GM19025 (cell line): Measurements from ENCODE around the gene ADGRL3.
"Not testable (repeated sequence)": the region's sequence is repeated elsewhere in the genome, so short reads cannot be mapped to it uniquely, and the experiment has no call there.

Experiments used
- ATAC-seq: cut with Tn5 transposase; IDR thresholded peaks from one replicate; pipeline ENCODE4 v1.9.1; 2021; ENCODE audit warnings: mild to moderate bottlenecking, low read depth, moderate library complexity; ENCODE audit not compliant: unreplicated experiment

The ADGRL3 gene

DNA sequence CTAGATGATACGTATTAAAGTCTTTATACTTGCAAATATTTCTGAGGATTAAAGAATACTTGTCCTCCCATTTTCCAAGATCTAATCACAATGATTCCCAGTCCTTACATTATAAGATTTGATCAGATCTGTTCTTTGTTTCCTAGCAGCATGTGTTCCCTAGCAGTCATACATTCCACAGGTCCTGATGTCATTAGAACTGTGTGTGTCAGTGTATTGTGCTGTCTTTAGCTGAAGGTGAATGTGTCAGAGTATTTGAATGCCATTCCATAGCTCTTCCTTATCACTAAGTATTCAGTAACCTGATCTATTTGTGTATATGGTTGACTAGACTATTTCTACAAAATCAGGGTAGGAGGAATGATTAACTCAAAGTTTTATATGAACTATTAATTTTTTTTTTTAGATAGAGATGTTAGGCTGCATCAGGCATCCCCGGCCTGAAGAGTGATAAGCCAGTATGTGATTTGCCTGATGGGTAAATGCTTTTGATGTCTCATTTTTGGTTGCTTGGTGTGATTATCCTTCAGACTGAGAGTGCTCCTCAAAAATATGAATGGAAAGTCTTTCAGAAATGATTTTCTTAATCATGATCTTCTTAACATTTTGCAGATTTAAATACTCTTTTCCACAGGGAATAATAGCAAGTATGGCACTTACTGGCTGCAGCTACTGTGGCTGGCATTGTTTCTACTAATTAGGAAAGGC, 4.4 kb downstream of the ADGRL3 start:
- no peak for ATAC-seq

DNA sequence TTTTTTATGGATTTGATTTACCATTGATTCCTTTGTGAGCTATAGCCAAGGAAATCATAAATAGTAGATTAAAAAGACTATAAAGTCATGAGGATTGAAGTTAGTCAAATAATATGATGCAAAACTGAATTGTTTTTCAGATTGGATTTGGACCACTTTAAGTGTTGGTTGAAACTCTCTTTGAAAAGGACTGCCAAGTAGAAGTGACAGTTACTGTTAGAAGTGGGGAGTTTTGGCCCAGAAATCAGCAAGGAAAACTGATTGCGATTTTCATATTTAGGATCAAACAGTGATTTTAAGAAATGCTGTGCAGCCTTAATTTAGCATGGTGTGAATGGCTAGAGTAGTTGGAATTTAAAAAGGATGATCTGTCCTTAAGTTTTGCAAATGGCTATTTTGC, 4.9 kb downstream of the ADGRL3 start:
- ATAC-seq, result no peak

DNA sequence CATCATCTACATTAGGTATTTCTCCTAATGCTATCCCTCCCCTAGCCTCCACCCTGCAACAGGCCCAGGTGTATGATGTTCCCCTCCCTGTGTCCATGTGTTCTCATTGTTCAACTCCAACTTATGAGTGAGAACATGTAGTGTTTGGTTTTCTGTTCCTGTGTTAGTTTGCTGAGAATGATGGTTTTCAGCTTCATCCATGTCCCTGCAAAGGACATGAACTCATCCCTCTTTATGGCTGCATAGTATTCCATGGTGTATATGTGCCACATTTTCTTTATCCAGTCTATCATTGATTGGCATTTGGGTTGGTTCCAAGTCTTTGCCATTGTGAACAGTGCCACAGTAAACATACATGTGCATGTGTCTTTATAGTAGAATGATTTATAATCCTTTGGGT, 7.0 kb downstream of the ADGRL3 start:
- not testable (repeated sequence) for ATAC-seq

DNA sequence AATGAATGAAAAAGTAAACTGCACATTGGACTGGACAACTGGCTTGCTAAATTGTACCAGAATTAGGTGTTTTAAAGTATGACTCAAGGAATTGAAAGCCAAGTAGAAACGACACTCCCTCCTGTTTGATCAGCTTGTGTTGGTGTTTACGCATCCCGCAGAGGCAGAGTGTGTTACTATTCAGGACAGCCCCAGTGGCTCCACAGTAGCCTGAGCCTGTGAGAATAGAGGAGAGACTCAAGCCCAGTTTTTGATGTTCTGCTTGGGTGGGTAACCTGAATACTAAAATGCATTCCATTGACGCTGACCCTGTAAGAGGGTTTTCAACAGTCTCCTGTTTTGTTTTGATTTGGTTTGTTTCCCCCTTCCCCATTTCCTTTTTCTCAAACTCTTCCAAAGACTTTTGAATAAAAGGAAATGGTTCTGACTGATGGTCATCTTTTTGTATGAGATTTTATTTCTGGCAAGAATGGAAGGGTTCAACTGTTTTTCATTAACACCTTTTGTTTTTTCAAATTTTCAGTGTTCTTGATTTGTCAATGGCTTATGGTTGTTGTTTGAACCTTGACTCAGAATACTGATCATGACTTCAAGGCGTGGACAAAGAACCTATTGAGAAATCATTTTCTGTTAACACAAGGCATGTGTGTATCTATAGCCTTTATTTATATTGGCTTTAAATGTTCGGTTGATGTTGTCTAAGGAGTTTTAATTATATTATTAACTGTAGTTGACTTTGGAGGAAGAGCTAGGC, 10.2 kb downstream of the ADGRL3 start:
- ATAC-seq, result no peak

DNA sequence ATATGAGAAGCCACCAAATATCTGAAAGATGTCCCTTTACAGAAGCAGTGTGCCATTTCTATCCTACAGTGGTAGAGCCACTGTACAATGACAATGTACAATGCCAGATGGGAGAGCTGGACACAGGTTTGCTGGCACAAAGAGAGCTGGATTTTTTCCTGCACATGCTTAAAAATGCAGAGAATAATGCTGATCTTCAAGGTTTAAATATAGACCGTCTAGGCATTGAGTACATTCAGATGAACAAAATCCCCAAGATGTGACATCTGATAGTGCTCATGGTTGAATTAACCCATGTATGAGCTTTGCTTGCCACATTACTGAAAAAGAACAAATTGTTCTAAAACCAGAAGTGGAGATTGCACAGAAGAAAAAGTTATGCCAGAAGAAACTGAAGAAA, 11.7 kb downstream of the ADGRL3 start:
- ATAC-seq, result no peak

DNA sequence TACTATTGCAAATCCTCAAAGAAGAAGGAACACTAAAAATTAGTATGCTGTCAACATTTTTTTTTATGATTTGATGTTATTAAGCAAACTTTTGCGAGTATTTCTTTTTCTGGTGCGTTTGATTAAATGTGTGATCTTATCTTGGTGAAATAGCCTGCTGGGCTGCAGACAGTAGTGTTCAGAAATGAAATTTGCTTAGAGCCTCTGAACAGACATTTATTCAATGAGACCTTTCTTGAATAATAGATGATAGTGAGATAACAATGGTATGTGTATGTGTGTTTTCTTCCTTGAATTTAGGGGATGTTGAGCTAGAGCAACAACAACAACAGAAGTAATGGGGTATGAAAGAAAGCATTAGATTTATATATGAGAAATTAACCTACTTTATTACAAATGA, 12.7 kb downstream of the ADGRL3 start:
- ATAC-seq, result no peak

DNA sequence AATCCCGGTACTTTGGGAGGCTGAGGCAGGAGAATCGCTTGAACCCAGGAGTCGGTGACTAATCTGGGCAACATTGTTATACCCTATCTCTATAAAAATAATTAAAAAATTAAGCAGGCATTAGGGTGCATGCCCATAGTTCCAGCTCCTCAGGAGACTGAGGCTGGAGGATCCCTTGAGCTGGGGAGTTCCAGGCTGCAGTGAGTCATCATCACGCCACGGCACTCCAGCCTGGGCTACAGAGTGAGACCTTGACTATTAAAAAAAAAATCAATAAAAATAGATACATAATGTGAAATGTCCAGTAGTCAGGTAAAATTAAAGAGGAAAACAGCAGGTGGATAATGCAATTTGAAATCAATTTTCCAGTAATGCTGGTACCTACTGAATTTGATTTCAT, 14.6 kb downstream of the ADGRL3 start:
- no peak for ATAC-seq

DNA sequence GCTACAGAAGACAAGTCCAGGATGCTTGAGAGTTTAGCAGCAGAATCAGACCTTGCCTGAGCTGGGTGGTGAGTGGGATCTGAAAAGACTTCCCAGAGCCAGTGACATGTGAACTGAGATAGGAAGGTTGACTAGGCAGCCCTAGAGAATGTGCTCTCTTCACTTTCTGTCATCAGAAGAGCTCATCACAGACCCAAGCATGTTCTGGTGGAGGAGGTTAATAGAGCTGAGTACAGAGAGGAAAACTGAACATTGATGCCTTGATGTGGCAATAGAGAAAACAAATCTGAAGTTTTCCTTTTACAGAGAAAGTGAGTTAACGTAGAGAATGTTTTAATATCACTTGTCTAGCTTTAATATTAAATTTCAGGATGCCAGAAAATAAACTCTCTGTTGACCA, 17.1 kb downstream of the ADGRL3 start:
- no peak for ATAC-seq

DNA sequence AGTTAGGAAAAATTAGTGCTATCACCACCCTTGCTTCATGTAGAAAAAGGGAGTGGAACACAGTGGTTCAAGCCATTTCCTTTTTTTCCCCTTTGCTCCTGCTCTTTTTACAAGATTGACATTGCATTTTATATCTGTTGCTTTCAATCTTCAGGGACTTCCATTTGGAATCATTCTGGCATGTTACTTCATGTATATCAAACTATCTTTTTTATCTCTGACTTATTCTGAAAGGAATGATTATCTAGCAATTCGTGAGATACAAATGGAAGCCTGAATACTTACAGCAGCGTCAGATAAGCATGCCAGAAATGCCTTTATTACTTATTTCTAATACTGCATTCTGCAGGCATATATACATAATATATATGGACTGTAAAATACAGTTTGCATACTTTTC, 20.4 kb downstream of the ADGRL3 start:
- ATAC-seq, result no peak

DNA sequence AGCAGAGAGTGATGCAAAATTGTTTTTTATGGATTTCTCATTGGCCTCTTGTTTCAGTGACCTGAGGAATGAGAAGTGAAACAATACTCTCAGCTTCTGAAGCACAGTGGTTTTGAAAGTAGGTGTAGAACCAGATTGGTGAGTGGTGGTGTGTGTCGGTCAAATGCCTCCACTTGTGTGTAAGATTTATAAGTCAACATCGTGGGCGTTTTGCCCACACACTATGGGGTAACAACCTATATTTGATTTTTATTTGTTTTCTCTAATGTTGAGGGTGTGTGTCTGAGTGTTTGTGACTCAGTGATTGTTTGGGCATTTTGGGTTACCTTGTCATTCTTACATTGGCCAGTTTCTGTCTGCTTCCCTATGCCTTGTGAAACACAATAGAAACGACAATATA, 23.3 kb downstream of the ADGRL3 start:
- no peak for ATAC-seq

DNA sequence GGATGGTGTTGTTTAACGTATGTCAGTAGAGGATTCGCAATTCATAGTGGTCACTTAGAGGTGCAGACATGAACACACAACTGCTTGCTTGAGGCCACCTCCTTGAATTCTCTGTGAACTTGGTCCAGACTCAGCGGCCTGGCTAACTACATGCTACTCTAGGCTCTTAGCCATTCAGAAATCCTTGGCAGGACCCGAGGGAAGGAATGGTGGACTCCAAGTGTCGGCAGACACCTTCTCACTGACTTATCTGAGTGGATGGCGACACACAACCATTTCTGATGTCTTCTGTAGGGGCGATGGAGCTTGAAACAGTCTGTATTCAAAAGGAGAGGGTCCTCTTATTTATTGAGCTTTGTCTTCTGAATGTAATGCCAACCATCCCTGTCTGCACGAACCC, 24.4 kb downstream of the ADGRL3 start:
- no peak for ATAC-seq

DNA sequence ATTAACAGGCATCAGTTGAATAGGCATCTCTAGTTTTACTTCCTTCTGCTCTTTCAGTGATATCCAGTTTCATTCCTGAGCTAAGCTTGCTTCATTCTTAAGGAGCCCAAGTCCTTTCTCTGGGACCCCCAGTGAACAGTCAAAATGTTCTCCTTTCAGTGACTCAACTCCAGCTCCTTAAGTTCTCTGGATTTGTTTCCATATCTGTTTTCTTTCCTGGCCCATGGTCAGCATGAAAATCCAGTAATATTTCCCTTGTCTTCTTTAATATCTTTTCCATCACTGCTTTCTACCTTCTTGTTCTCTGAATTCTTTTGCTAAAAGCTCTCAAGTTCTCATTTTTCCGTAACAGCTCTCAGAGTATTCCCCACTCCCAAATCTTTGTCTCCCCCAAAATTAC, 25.5 kb downstream of the ADGRL3 start:
- no peak for ATAC-seq

DNA sequence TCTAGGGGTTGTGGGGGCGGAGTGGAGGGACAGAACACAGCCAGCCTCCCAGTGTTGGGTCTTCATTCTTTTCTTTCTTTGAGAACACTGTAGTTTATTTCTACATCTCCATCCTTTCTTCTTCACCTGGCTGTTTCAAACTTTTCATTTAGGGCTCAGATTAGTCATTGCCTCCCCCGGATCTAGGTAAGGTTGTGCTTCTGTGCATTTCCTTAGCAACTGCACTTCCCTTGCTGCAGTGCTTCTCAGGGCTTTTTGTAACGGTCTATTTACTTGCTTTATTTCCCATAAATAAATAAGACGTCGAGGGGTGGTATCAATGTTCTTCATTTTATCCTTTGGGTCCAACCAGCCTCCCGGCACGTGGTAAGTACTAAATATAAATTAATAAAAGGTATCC, 31.3 kb downstream of the ADGRL3 start:
- ATAC-seq, result no peak

DNA sequence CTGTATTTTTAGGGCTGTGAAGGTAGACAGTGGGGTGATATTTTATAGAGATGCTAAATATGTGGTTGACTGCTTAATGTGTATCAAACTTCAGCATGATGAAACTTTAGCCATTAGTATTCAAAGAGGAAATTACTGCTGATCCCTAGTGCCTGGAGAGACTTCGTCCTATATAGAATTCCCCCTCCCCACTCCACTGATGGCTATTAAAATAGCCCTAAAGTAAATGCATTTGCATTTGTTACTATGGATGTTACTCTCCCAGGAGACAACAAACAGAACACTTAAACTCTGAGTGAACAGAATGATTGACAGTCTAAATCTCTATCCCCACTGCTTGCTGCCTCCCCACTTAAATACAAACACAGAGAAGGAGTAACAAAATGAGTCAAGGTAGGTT, 39.1 kb downstream of the ADGRL3 start:
- ATAC-seq, result no peak

DNA sequence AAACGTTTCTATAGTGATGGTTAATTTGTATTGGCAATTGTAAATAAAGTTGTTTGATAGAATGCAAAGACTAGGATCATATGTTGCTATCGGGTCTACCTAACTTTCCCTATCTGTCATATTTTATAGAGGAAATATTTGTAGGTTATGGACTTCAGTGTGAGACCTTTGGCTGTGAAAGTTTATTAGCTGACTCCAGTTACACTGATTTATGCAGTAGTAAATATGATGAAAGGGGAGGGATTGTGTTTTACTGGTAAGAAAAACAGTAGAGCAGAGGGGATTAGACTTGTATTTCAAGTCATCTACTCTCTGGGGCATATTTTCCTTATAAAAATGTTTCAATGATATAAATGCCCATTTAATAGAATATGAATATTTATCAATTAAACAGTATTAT, 43.8 kb downstream of the ADGRL3 start:
- no peak for ATAC-seq

DNA sequence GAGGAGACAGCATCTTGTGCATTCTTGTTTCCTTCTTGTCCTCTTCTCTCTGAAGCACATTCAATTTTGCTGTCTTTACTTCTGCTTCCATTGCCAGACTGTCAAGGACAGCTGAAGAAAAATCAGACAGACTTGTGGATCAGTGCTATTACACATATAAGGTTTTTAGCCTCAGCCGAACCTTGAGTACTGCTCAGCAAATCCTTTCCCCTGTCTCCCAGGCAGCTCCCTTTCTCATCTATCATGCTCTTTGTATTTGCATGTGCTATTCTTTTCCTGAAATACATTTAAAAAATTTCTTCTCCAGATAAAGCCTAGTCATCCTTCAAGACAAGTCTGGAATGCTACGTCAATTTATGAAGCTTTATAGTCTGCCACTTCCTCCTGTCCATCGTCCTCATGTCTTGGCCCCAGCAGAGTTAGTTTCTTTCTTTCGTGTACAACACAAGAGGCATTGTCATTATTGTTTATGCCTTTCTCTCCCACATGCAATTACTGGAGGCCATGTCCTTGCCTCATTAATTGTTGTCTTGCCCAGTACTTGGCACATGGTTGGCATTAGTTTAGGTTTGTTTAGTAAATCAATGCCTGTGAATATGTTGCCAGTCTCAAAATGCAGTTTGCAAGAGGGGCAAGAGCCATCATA, 45.1 kb downstream of the ADGRL3 start:
- no peak for ATAC-seq

DNA sequence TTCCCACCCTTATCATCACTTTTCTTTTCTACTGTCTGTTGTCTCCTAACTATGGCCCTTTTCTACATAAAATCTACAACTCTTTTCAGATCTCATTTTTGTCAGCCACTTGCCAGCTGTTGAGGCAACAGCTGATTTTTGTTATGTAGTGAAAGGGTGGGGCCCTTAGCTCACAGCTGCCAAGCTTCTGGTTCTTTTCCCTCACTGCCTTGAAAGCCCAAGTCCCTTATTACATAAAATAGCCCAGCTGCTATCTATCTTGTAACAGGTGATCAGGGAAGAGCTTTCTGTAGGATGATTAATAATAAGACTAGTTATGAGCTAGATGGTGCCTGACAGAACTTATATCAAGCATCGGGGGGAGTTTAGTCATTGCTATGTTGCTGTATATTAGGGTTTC, 45.9 kb downstream of the ADGRL3 start:
- no peak for ATAC-seq

DNA sequence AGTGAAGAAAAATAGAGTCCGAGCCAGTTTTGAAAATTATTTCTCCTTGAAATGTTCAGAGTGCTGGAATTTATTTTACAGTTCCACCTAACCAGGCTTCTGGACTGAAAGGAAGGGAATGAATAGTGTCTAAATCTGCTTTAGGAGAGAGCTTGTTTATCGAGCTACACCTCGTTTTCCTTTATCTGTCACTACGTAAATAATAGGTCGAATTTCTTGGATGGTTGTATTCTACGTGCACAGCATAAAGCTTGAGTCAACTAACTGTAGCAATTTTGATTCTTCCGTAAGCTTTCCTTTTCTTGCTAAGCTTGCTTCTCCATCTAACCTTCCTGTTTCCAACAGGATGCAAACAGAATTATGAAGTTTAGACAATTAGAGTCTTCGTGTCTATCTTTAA, 48.6 kb downstream of the ADGRL3 start:
- no peak for ATAC-seq

DNA sequence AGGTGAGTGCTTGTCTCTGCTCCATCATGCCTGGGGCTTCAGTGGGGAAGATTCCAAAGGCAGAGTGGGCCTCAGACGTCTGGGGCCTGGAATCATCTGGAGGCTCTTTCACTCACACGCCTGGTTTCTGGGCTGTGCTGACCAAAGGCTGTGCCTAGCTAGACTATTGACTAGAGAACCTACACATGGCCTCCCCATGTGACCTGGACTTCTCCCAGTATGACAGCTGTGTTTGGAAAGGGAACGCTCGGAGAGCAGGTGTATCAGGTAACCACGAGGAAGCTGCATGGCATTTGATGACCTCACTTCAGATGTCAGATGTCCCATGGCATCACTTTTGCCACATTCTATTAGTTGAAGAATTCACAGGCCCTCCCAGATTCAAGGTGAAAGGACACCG, 51.0 kb downstream of the ADGRL3 start:
- ATAC-seq, result no peak

DNA sequence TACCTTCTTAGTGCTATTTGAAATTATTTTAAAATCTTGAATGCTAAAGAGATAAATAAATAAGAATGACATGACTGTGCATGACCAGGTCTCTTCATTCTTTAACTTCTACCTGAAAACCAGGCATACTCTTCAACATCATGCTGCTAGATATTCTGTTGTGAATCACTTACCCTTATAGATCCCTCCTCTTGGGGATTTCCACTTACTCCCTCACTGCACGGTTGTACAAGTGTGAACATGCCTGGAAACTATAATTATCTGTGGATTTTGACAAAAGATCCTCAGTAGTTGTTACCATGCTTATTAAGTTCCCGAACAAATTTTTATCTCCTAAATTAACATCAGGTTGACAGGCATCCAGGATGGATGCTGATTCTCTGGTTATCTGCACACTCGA, 54.3 kb downstream of the ADGRL3 start:
- no peak for ATAC-seq

DNA sequence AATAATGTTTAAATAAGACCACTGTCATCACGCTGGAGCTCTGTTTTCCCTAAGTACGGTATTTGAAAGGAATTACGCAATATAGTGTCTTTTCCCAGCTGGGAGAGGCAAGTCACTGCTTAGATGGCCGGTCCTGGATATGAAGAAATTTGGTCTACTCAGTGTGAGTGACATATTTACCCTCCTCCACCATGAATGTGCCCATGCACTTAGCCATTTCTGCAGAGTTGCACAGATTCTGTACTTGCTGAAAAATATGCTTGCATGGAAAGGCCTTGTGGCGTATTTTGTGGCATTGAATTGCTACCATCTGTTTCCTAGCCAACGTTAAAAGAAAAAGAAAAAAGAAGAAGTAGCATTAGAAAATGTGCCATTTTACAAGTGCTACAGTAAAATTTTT, 73.1 kb downstream of the ADGRL3 start:
- no peak for ATAC-seq

DNA sequence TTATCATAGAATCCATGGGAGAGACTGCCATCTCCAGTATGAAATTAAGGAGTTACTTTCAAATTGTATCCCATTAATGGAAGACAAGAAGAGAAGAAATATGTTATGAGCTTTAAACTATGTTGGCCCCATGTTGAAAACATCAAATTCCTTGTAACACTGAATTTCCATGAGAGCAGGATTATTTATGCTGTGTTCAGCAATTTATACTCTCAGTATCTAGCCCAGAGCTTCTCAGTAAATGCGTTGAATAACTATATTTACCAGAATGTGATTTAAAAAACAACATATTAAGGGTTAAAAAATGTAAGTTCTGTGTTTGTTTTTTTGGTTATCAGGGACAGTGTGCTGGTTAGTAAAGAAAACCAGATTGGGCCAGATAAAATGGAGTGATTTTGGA, 74.2 kb downstream of the ADGRL3 start:
- ATAC-seq, result no peak
